22Rv1 (cell line): Measurements from ENCODE around the gene OR4S1.
"Not testable (repeated sequence)": the region's sequence is repeated elsewhere in the genome, so short reads cannot be mapped to it uniquely, and the experiment has no call there.

Experiments used
- H3K27ac ChIP-seq: fragments of 450-650 bp; 2 replicates; pipeline ENCODE4 v1.5.1; 2017
- CTCF ChIP-seq: fragments of 450-650 bp; IDR thresholded peaks from 2 replicates; pipeline ENCODE4 v1.5.1; 2017; ENCODE audit warnings: mild to moderate bottlenecking
- ZFX ChIP-seq: fragments of 450-650 bp; IDR thresholded peaks from 2 replicates; pipeline ENCODE4 v1.6.1; 2017; ENCODE audit warnings: antibody characterized with exemption, borderline replicate concordance

The OR4S1 gene

GRCh38 chr11:48341466-48341865 lies 35.4 kb downstream of the OR4S1 start:
- no peak overlapping the region for H3K27ac ChIP-seq
- no peak for TF ChIP-seq ZFX
- no peak for TF ChIP-seq CTCF

GRCh38 chr11:48342505-48342904 lies 36.5 kb downstream of the OR4S1 start:
- H3K27ac ChIP-seq, result not testable (repeated sequence)

GRCh38 chr11:48346286-48346685 lies 40.3 kb downstream of the OR4S1 start:
- H3K27ac ChIP-seq, result not testable (repeated sequence)

- TF ChIP-seq ZFX (no peak), CTCF (no peak)
Measured at GRCh38 chr11:48354013-48354412, 48.0 kb downstream of the OR4S1 start.

GRCh38 chr11:48354677-48355076 lies 48.7 kb downstream of the OR4S1 start:
- no peak overlapping the region for H3K27ac ChIP-seq
- TF ChIP-seq ZFX (no peak), CTCF (no peak)

More at GRCh38 chr11:48354013-48354412, 48.0 kb downstream of the OR4S1 start:
- H3K27ac ChIP-seq, result no peak overlapping the region
